DMS53 treated with DMSO at 0.1 percent for 48 hours (cell line): ENCODE measurements around the gene STRBP.

ENCODE experiments used
- DNase-seq: peaks from one replicate; lab custom pipeline; 2025; ENCODE audit not compliant: unreplicated experiment; lab: John Stamatoyannopoulos, UW

The STRBP gene

DNA sequence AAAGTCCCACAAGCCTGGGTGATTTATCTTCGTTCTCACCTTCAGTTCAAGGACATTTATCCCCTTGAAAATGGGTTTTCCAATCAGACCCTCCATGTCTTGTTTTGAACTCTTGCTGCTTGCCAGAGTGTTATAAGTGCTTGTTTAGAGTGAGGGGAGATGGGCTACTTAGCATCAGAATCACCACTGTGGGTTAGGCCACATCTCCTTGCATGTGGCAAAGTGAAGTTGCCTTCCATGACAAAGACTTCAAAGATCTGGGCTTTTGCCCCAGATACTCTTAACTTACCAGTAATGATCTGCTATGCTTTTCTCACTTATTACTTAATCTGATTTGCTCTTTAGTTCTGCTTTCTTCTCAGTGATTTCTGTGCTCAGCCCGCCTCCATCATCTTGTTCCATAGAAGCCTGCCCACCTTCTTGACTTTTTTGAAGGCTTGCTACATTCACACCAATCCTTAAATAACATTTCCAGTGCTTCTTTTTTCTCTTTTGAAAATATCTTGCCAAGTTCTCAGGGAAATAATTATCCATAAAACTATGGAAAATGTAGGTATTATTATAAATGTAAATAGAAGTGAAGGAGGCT is 195.9 kb downstream of the STRBP start:
- no peak for DNase-seq
